ELF-1 (cell line): ENCODE data around the gene TPRN.
"Not testable (repeated sequence)": the region's sequence is repeated elsewhere in the genome, so short reads cannot be mapped to it uniquely, and the experiment has no call there.

Experiments
- DNase-seq: peaks from one replicate; pipeline ENCODE4 v3.0.0-alpha.2; 2016; ENCODE audit warnings: low read depth, low spot score

TPRN gene, protein sequence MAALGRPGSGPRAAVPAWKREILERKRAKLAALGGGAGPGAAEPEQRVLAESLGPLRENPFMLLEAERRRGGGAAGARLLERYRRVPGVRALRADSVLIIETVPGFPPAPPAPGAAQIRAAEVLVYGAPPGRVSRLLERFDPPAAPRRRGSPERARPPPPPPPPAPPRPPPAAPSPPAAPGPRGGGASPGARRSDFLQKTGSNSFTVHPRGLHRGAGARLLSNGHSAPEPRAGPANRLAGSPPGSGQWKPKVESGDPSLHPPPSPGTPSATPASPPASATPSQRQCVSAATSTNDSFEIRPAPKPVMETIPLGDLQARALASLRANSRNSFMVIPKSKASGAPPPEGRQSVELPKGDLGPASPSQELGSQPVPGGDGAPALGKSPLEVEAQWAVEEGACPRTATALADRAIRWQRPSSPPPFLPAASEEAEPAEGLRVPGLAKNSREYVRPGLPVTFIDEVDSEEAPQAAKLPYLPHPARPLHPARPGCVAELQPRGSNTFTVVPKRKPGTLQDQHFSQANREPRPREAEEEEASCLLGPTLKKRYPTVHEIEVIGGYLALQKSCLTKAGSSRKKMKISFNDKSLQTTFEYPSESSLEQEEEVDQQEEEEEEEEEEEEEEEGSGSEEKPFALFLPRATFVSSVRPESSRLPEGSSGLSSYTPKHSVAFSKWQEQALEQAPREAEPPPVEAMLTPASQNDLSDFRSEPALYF

DNA sequence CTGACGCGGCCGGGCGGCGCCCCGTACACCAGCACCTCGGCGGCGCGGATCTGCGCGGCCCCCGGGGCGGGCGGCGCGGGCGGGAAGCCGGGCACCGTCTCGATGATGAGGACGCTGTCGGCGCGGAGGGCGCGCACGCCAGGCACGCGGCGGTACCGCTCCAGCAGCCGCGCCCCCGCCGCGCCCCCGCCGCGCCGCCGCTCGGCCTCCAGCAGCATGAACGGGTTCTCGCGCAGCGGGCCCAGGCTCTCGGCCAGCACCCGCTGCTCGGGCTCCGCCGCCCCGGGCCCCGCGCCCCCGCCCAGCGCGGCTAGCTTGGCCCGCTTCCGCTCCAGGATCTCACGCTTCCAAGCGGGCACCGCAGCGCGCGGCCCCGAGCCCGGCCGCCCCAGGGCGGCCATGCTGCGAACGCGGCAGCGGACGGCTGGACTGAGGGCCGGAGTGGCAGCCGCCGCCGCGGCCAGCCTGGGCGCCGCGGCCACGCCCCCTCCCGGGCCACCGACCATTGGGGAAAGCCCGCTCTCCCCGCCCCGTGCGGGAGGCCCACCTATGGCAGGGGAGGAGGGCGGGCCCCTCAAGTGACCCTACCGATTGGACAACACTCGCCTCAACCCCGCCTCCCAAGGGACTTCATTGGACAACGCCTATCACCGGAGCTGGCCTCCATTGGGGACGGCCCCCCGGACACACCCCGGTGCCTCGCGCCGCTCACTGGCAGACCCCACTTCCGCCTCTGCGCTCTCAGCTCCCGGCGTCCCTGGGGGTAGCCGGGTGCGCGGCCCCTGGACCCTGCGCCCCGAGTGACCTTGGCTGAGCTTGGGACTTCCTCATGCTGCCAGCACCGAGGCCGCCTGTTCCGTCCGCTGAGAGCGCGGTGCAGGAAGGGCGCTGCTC, at the start of gene TPRN:
Gene TPRN (minus strand): TSS at position 431 of the 894 bp plus-strand sequence. CDS start 30 bp downstream, at position 401.
- DNase-seq: peak; percentile 99

DNA sequence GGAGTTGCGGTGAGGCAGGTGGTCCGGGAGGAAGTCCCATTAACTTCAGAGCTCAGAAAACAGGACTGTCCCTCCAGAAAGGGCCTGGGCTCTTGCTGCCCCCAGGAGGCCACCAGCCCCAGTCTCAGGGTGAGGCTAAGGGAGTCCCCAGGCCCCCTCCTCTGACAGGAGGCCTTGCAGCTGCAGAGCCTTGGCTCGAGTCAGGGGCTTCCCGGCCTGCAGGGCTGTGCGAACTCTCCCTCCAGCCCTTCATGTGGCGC, 47.3 kb upstream of the TPRN start:
- no peak for DNase-seq

DNA sequence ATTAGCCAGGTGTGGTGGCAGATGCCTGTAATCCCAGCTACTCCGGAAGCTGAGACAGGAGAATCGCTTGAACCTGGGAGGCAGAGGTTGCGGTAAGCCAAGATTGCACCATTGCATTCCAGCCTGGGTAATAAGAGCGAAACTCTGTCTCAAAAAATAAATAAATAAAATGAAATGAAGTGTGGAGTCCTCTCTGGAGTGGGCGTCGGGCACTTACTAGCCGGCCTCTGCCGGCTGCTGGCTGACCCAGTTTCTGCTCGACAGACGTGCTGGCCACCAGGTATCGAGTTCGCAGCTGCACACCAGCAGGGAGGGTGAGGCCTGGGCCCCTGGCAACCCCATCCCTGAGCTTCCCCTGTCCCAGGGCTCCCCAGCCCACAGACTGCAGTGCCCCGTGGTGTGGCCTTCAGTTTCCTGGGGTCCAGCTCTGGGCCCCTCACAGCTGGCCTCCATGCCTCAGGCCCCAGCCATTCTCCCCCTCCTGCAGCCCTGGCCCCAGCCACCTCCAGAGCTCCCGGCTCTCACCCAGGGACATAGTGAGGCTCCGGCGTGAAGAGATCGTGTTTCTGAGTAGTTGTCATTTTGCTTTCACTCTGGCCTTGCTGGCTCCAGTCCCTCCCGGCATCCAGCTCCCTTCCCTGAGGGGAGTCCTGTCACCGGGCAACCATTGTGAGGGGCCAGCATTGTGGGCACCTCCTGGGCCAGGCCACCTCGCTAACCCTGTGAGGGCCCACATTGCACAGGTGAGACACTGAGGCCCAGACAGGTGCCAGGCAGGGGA, 46.8 kb upstream of the TPRN start:
- no peak for DNase-seq

DNA sequence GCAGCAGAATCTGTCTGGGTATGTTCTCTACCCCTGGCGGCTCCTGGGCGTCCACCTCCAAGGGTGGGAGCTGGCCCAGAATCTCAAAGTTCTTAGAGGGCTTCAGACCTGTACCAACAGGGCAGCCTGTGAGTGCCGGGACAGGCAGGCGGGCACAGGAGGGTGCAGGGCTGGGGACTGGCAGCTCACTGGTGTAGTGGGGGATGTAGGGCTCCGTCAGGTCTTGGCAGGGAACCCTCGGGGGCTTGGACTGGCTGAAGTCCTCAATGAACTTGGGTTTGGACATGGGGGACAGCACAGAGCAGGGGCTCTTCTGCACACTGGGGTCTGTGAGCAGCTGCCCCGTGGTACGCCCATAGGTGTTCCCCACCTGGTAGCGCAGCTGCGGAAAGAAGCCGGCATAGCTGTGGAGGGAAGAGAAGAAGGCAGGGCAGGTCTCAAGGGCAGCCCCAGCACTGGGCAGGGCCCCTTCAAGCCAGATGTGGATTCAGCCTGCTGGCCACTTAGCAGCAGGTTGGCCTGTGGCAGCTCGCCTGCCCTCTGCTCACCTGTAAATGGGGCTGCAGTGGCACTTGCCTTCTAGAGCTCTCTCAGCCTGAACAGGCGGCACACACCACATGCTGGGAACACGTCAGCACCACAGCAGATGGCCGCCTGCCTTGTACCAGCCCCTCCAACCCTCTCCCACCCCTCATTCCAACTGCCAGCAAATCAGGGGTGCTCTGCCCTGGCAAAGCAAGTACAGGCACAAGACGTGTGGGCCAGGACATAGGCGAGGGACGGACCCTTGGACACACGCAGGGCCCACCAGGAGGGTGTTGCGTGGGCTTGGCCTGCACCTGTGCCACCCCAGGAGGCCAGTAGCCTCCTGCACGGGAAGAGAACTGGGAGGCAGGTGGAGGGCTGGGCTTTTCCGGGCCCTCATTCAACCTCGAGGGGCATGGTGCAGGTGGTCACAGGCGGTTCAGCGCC, 45.2 kb upstream of the TPRN start:
- DNase-seq: no peak

DNA sequence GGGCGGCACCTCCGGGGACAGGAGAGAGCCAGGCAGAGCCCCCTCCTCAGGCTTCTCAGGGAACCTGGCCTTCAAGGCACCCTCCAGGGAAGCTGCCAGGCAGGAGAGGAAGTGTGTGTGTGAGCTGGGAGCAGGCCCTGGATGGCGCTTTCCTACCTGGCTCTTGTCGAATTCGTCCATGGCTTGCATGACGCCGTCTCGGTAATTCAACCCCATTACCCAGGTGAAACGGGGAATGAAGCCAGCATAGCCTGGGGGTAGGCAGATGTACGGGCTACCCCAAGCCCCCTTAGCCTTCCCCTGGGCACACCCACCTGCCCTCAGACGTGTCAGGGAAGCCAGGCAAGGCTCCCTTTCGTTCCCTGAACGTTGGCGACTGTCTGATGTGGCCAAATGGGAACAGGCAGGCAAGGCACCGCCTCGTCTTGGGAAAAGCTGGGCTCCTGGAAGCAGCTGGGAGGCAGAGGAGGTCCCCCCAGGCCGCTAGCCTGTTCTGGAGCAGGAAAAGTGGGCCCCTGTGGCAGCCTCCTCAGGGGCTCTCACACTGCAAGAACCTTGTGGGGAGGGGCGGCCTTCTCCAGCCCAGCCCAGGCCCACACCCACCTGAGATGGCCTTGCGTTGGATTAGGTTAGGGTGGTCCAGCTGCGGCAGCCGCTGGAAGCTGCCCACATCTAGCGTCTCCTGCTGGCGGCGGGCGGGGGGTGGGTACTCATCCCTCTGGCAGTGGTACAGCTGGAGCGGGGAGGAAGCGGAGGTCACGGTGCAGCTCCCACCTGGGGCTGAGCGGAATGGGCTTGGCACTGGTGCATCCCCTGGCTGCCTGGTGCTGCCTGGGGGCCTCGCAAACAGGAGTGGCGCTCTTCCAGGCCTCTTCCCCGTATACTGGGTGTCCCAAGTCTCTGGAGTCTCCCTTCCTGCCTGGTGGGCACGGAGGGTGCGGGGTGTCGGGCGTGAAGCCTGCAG, 44.2 kb upstream of the TPRN start:
- peak; percentile 70 for DNase-seq

DNA sequence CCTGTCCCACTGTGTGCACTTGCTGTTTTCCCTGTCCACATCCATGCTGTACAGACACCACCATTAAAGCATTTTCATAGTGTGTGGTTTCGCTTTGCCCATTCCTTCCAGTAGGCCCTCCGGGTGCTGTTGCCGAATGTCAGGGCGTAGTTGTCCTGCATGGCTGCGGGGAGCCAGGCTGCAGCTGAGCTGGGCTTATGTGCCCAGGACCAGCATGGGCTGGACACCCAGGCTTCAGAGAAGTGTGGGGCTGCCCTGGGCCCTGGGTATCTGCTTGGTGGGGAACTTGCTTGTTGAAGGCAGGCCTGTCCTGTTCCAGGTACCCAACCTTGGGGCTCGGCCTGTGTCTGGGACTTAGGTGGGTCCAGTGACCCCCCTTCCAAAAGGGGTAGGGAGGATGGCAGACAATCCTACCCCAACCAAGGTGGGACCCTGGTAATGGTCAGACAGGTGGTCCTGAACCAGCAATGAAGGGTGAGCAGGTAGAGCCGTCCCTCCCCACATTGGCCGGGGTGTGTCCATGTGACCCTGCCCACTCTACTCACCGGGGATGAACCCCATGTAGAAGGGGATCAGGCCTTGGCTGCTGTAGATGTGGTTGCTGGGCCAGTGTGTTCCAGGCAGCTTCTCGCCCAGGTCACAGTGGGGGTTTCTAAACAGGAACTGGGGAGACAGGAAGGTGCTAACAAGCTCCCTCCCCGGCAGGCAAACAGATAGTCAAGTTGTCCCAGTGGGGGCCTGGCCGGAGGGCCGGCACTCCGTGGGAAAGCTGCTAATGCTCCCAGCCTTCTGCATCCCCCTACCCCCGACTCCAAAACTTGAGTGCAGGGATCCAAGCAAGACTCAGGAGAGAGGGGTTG, 43.3 kb upstream of the TPRN start:
- no peak for DNase-seq

DNA sequence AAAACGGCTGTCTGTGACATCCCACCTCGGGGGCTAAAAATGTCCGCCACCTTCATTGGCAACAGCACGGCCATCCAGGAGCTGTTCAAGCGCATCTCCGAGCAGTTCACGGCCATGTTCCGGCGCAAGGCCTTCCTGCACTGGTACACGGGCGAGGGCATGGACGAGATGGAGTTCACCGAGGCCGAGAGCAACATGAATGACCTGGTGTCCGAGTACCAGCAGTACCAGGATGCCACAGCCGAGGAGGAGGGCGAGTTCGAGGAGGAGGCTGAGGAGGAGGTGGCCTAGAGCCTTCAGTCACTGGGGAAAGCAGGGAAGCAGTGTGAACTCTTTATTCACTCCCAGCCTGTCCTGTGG, 42.7 kb upstream of the TPRN start:
- DNase-seq: not testable (repeated sequence)

DNA sequence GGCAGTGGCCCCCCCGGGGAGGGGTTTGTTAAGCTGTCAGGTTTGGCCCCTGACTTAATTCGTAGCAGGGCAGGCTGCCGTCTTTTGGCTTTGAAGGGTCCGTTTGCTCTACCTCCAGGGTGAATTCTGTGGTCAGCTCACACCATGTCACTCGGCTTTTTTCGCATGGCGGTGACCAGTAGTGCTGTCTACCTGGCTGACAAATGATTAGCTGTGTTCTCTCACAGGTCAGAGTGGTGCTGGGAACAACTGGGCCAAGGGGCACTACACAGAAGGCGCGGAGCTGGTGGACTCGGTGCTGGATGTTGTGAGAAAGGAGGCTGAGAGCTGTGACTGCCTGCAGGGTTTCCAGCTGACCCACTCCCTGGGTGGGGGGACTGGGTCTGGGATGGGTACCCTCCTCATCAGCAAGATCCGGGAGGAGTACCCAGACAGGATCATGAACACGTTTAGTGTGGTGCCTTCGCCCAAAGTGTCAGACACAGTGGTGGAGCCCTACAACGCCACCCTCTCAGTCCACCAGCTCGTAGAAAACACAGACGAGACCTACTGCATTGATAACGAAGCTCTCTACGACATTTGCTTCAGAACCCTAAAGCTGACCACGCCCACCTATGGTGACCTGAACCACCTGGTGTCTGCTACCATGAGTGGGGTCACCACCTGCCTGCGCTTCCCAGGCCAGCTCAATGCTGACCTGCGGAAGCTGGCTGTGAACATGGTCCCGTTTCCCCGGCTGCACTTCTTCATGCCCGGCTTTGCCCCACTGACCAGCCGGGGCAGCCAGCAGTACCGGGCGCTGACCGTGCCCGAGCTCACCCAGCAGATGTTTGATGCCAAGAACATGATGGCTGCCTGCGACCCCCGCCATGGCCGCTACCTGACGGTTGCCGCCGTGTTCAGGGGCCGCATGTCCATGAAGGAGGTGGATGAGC, 42.0 kb upstream of the TPRN start:
- no peak for DNase-seq

DNA sequence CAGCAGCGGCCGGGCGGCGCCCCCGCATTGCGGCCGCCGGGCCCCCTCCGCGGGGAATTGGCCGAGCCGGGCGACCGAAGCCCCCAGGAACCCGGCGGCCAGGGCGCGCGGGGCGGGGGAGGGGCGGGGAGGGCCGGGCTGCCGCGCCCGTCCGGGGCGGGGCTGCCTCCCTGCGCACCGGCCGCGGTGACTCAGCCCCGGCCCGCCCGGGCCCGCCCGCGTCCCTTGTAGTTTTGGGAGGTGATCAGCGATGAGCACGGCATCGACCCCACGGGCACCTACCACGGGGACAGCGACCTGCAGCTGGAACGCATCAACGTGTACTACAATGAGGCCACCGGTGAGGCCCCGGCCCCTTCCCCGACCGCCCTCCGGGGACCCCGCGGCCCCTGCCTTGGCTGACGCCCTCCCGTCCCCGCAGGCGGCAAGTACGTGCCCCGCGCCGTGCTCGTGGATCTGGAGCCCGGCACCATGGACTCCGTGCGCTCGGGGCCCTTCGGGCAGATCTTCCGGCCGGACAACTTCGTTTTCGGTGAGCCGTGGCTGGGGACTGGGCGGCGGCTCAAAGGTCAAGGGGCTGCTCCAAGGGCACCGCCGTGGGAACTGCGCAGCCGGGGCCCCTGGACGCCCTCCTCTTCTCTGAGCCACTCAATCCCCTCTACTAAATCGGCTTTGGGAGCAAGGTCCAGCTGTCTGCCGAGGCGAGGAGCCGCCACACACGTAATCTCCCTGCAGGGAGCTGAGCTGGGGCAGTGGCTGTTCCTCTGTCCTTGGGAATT, 41.1 kb upstream of the TPRN start:
- no peak for DNase-seq

DNA sequence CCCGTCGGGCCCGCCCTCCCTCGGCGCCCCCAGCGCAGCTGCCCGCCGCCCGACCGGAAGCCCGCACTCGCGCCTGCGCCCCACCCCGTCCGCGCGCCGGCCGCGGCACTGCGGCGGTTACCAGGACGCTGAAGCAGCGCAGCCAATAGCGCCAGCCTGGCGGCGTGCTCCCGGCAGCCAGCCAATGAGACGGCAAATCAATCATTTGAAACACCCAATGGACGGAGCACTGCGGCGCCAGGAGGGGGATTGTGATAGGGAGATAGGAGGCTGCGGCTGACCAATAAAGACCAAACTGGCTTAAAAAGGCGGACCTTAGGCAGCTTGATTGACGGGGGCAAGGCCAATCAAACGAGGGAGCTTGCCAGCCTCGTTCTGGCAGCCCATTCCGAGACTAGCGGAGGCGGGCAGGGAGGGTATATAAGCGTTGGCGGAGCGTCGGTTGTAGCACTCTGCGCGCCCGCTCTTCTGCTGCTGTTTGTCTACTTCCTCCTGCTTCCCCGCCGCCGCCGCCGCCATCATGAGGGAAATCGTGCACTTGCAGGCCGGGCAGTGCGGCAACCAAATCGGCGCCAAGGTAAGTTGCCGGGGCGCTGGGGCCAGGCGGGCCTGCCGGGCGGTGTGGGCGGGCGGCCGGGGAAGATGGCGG, 40.4 kb upstream of the TPRN start, which contains the start of gene TUBB4B:
Gene TUBB4B (plus strand): TSS at position 447 of the 649 bp plus-strand sequence. CDS start 74 bp downstream, at position 521.
- peak; percentile 100 for DNase-seq

DNA sequence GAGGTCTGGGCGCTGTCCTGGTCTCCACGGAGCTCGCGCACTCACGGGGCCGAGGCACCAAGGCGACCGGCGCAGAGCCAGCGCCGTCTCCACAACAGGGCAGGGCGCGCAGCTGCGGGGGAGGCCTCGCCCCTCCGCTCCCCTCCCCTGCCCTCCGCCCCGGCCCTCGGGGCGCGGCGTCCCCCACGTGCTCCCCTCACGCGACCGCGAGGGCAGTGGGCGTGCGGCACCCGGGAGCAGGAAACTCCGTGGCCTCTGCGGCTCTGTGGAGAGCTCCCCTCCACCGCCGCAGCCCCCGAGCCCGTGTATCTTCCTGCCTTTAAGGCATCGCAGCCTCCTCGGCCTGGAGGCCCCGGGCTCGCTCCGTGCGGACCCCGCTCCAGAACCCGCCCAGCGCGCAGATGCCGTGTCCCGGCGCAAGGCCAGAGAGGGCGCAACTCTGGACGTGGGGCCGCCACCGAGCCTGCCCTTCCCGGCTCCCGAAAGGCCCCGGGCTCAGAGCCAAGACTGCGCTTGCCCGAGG, 39.8 kb upstream of the TPRN start:
- DNase-seq: no peak

DNA sequence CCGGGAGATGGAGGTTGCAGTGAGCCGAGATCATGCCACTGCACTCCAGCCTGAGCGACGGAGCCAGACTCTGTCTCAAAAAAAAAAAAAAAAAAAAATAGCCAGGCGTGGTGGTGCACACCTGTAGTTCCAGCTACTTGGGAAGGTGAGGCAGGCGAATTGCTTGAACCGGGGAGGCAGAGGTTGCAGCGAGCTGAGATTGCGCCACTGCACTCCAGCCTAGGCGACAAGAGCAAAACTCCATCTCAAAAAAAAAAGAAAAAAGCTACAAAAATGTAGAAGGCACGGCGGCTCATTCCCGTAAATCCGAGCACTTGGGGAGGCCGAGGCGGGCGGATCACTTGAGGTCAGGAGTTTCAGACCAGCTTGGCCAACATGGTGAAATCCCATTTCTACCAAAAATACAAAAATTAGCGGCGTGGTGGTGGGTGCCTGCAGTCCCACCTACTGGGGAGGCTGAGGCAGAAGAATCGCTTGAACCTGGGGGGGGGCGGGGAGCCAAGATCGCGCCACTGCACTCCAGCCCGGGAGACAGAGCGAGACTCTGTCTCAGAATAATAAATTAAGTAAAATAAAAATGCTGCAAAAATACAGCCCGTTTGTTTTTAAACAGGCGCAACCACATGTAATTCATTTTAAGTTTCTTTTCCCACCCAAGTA, 39.1 kb upstream of the TPRN start:
- not testable (repeated sequence) for DNase-seq

DNA sequence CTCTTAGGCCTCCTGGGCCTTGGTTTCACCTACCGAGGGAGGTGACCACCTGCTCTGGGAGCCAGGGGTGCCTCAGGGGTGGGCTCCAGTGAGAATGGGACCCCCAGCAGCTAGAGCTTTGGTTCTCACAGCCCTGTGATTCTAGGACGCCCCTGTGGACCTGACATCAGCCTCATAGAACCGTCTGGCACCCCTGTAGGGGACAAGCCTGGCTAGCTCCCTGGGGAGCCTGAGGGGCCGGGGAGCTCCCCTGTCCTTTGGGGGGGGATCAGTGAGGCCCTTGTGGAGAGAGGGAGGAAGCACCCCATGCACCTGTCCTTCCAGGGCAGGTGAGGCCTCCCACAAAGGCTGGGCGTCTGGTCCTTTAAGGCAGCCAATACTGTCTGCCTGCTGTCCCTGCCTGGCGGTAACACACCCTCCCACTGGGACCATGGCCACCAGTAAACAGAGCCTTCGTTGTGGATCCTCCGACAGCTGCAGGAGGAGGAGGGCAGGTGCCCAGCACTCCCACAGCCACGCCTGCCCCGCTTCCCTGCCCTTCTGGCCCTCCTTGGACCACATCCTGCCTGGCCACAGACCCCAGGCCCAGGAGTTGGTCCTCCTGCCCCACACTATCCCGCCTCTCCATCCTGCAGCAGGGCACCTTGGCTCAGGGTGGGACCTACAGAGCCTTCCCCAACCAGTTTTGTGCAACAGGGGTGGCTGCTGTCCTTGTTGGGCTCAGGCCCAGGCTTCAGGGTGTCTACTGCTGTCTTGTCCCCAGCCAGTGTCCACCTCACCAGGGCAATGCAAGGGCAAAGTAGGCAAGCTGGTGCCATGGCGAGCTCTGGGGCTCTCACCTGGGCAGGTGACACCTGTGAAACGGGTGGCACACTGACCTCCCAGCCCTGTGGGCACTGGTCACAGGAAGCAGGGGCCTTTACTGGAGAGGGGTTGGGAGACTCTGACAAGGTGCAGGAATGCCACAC, 37.5 kb upstream of the TPRN start:
- DNase-seq: no peak

DNA sequence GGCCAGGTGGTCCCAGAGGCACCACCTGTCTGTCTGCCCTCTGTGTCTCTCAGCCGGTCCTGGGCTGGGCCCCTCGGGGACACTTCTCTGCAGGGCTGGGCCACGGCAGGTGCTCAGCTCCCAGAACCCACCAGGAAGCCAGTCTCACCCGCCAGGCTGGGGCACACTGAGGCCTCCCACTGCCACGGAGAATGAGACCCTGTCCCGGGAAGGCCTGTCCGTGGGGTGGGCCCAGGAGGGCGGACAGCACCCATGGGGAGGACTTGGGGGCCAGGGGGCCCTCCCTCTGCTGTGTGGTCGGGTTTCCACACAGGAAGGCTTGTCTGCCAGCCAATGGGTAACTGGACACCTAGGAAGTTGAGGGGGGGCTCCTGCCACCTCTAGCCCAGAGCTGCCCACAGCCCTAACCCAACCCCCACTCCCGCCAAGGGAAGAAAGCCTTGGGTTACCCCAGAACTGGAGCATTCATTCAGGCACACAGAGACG, 36.4 kb upstream of the TPRN start:
- DNase-seq: no peak
